PC-9 (cell line): Measurements from ENCODE around the gene APBA1.

ENCODE experiments used
- CTCF ChIP-seq: fragments of 200-600 bp; sonication (generic); conservative IDR thresholded peaks from 2 replicates; pipeline ENCODE4 v1.6.1; 2017; ENCODE audit warnings: mixed run types, antibody characterized with exemption, mild to moderate bottlenecking, moderate library complexity
- EZH2 ChIP-seq: fragments of 200-600 bp; sonication (generic); IDR thresholded peaks from 2 replicates; pipeline ENCODE4 v1.8.0; 2017; ENCODE audit warnings: antibody characterized with exemption, low read depth

GRCh38 chr9:69559126-69559525, 113.0 kb downstream of the APBA1 start:
- no peak for TF ChIP-seq CTCF
- no peak for TF ChIP-seq EZH2
